Heart left ventricle (tissue), 16 donors: ENCODE measurements around the gene ARL8B. TPM values are rescaled to one million over a fixed set of nuclear protein-coding genes. Genes with fewer than 3 reads are reported as not detected.

Experiments used
- ATAC-seq, 4 donors: fragments of 200-7000 bp; cut with Tn5 transposase; one replicate each; pipeline ENCODE4 v1.9.1; 2020 to 2022; ENCODE audit warnings: moderate library complexity in 4 of 4, mild to moderate bottlenecking in 3 of 4, moderate number of reproducible peaks in 1 of 4
- DNase-seq, 5 donors: peaks; one replicate each; pipeline ENCODE4 v3.0.0-alpha.2; 2020
- H3K27ac ChIP-seq, 12 donors: fragments of 200-600 bp; sonication (generic) in 4 of 12; one replicate each; pipeline versions ENCODE4 v1.5.0 to v1.8.0; 2016 to 2022; ENCODE audit warnings: mild to moderate bottlenecking in 2 of 12
- H3K27me3 ChIP-seq, 9 donors: fragments of 200-600 bp; sonication (generic) in 2 of 9; one replicate each; pipeline versions ENCODE4 v1.5.1 to v1.8.0; 2016 to 2022; ENCODE audit warnings: mild to moderate bottlenecking in 3 of 9
- H3K36me3 ChIP-seq, 9 donors: fragments of 200-600 bp; sonication (generic) in 2 of 9; one replicate each; pipeline versions ENCODE4 v1.5.0 to v1.8.0; 2018 to 2022; ENCODE audit warnings: mild to moderate bottlenecking in 2 of 9
- H3K4me1 ChIP-seq, 12 donors: fragments of 200-600 bp; sonication (generic) in 4 of 12; one replicate each; pipeline versions ENCODE4 v1.5.0 to v1.8.0; 2016 to 2022; ENCODE audit warnings: mild to moderate bottlenecking in 3 of 12
- H3K4me3 ChIP-seq, 12 donors: fragments of 200-600 bp; sonication (generic) in 4 of 12; one replicate each; pipeline versions ENCODE4 v1.5.0 to v1.8.0; 2017 to 2022; ENCODE audit warnings: mild to moderate bottlenecking in 9 of 12, moderate library complexity in 4 of 12
- H3K9me3 ChIP-seq, 12 donors: fragments of 200-600 bp; sonication (generic) in 4 of 12; one replicate each; pipeline versions ENCODE4 v1.5.0 to v1.8.0; 2016 to 2022; ENCODE audit warnings: mild to moderate bottlenecking in 1 of 12
- POLR2A ChIP-seq, 2 donors: fragments of 450-650 bp; IDR thresholded peaks; one replicate each; pipeline ENCODE4 v1.6.1; 2017; ENCODE audit warnings: antibody characterized with exemption in 2 of 2, mild to moderate bottlenecking in 2 of 2, moderate library complexity in 2 of 2
- WGBS, 4 donors: extraction: QIAGEN DNeasy Blood & Tissue Kit in 2 of 4; methylation state at CpG; one replicate each; pipeline versions ENCODE4 v1.1.5 to v1.1.7; 2013 to 2018; 5-methylcytosine and 5-hydroxymethylcytosine counted together
- intact Hi-C, 10 donors: fragments of 100-400 bp; cut with DNase I; formaldehyde crosslinking; loops; one replicate each; pipeline versions ENCODE4 v1.11.1 to v1.14.2; 2022
- polyA plus RNA-seq, 2 donors: library from polyadenylated mRNA; stranded (reverse); fragments of 200-250 nt; gene quantifications; one replicate each; pipeline ENCODE4 v1.2.3, GENCODE V29; 2013
- total RNA-seq, 9 donors: library from RNA; depleted of rRNA in 2 of 9; stranded (reverse); fragments of >200 nt in 2 of 9; fragmentation: NEBNext Ultra II Directional in 3 of 9; extraction: Animal tissue kit (Norgen Biotek cat#: 25700) in 3 of 9; gene quantifications; one replicate each; pipeline versions ENCODE4 v1.1.0 to v1.2.4, GENCODE V29; 2016 to 2023
- TF ChIP-seq, protein P1 (sequence below), 12 donors: fragments of 200-600 bp; sonication (generic) in 4 of 12; IDR thresholded peaks; one replicate each; pipeline versions ENCODE4 v1.5.0 to v1.8.0; 2018 to 2022; ENCODE audit warnings: antibody characterized with exemption in 12 of 12, mild to moderate bottlenecking in 5 of 12
- donor health status: ischemic (EF 13 %, LVEDD 7.1; RV severe dilation, severe dysfunction).
- donor health status: healthy with polysubstance abuse.
- donor health status: DM: no; HTN: yes; CAD: no.
- donor health status: DM: no; HTN: no; CAD: no.
- donor health status: ischemic (EF 25% LVEDD 6.9; RV normal size, moderate dysfunction).
- donor health status: ischemic (EF 25% LVEDD 5.7; RV mildly dilated, moderate dysfunction).
- donor health status: healthy.
- donor health status: DM: yes; HTN: yes; CAD: no.
- donor health status: ischemic (EF 35%, LVEDD 5.7; RV mildly dilated, moderate dysfunction).
- donor health status: nonischemic (EF 11% LVEDD 7.7; RV severe dilation, severe dysfunction).
- donor health status: DM: yes; HTN: yes; CAD: no.
- donor health status: PGD.
- donor health status: ischemic (EF 29% LVEDD 5.4; RV normal size, mild dysfunction).
- donor health status: nonischemic (EF 23%, LVEDD 6.1; RV moderate dilation, normal function).

The ARL8B gene
- total and polyA plus RNA-seq, 11 donors: 32.9 to 106 (median 64.0) TPM

DNA sequence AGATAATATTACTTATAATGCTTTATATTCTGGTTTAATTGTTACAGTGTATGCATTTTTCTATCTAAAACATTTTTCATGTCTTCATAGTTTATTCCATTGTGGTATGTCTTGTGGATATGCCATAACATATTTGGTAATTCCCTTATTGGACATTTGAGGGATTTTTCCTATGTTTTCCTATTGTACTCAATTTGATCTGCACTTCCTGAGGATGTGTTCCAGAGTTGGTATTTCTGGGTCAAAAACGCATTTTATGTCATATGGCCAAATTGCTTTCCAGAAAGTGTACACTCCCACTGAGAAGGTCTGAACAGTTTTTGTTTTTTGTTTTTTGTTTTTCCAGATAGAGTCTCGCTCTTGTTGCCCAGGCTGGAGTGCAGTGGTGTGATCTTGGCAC is 6.8 kb downstream of the ARL8B start:
- Histone ChIP-seq H3K36me3 (peaks cover 0 to 10% (median 0%) of the 10 kb centered on the region in 9 donors), H3K27me3 (no peaks in the 10 kb centered on the region), H3K4me3 (no peak overlapping the region), H3K27ac (no peak overlapping the region), H3K4me1 (peaks cover 0 to 72% (median 41%) of the 10 kb centered on the region in 12 donors), H3K9me3 (no peaks in the 10 kb centered on the region)
- no peak for ATAC-seq
- TF ChIP-seq, protein P1, sequence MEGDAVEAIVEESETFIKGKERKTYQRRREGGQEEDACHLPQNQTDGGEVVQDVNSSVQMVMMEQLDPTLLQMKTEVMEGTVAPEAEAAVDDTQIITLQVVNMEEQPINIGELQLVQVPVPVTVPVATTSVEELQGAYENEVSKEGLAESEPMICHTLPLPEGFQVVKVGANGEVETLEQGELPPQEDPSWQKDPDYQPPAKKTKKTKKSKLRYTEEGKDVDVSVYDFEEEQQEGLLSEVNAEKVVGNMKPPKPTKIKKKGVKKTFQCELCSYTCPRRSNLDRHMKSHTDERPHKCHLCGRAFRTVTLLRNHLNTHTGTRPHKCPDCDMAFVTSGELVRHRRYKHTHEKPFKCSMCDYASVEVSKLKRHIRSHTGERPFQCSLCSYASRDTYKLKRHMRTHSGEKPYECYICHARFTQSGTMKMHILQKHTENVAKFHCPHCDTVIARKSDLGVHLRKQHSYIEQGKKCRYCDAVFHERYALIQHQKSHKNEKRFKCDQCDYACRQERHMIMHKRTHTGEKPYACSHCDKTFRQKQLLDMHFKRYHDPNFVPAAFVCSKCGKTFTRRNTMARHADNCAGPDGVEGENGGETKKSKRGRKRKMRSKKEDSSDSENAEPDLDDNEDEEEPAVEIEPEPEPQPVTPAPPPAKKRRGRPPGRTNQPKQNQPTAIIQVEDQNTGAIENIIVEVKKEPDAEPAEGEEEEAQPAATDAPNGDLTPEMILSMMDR (IDR thresholded peaks at IDR 0.05): no peak
- TF ChIP-seq POLR2A (IDR thresholded peaks at IDR 0.05): no peak
- intact Hi-C loops: loop anchor here in 1 of 10 donors (5.0 kb wide), 1 partner anchor 53 kb away; no protein-coding TSS in a partner anchor
- no peak for DNase-seq
- 46 to 66% (median 58%) methylated on average over 2 of the region's 2 CpGs for WGBS, 4 donors

- H3K4me1 ChIP-seq: peaks cover 3 to 74% (median 29%) of the 10 kb centered on the region in 12 donors
Measured at GRCh38 chr3:5133239-5134018, 11.3 kb downstream of the ARL8B start.

GRCh38 chr3:5134019-5134391 is 11.9 kb downstream of the ARL8B start:
- no peak overlapping the region for H3K27ac ChIP-seq
- 82 to 88% (median 86%) methylated on average over 3 of the region's 3 CpGs for WGBS, 4 donors
- H3K4me1 ChIP-seq: peaks cover 6 to 78% (median 35%) of the 10 kb centered on the region in 12 donors
- H3K27me3 ChIP-seq: no peaks in the 10 kb centered on the region
- no peak for DNase-seq
- ATAC-seq: no peak
- H3K36me3 ChIP-seq: peaks cover 0 to 10% (median 0%) of the 10 kb centered on the region in 9 donors
- no peak overlapping the region for H3K4me3 ChIP-seq
- H3K9me3 ChIP-seq: no peaks in the 10 kb centered on the region
- TF ChIP-seq, protein P1 (IDR thresholded peaks at IDR 0.05): no peak
- no peak for TF ChIP-seq POLR2A (IDR thresholded peaks at IDR 0.05)
- intact Hi-C loops: no loop called here

More at GRCh38 chr3:5133239-5134018, 11.3 kb downstream of the ARL8B start:
- 65 to 78% (median 69%) methylated on average over 7 of the region's 7 CpGs for WGBS, 4 donors
- Histone ChIP-seq H3K27ac (no peak overlapping the region), H3K36me3 (peaks cover 0 to 10% (median 0%) of the 10 kb centered on the region in 9 donors), H3K4me3 (no peak overlapping the region), H3K27me3 (no peaks in the 10 kb centered on the region), H3K9me3 (no peaks in the 10 kb centered on the region)
- peak in 1 of 5 donors; percentile 35 for DNase-seq
- intact Hi-C loops: no loop called here
- no peak for TF ChIP-seq POLR2A (IDR thresholded peaks at IDR 0.05)
- TF ChIP-seq, protein P1 (IDR thresholded peaks at IDR 0.05): no peak
- ATAC-seq: peak in 1 of 4 donors; percentile 74

- Histone ChIP-seq H3K9me3 (no peaks in the 10 kb centered on the region), H3K4me3 (no peak overlapping the region), H3K36me3 (peaks cover 0 to 9% (median 0%) of the 10 kb centered on the region in 9 donors), H3K27me3 (no peaks in the 10 kb centered on the region), H3K27ac (no peak overlapping the region), H3K4me1 (peaks cover 10 to 78% (median 40%) of the 10 kb centered on the region in 12 donors)
- 88 to 90% (median 88%) methylated on average over 3 of the region's 3 CpGs for WGBS, 4 donors
- ATAC-seq: no peak
- intact Hi-C loops: no loop called here
- no peak for DNase-seq
- no peak for TF ChIP-seq POLR2A (IDR thresholded peaks at IDR 0.05)
Measured at GRCh38 chr3:5134499-5134898, 12.4 kb downstream of the ARL8B start.
